EL (cell line): ENCODE data around the gene FAM53B.

Experiments
- DNase-seq: peaks from one replicate; pipeline ENCODE4 v3.0.0-alpha.2; 2016

Gene FAM53B

DNA sequence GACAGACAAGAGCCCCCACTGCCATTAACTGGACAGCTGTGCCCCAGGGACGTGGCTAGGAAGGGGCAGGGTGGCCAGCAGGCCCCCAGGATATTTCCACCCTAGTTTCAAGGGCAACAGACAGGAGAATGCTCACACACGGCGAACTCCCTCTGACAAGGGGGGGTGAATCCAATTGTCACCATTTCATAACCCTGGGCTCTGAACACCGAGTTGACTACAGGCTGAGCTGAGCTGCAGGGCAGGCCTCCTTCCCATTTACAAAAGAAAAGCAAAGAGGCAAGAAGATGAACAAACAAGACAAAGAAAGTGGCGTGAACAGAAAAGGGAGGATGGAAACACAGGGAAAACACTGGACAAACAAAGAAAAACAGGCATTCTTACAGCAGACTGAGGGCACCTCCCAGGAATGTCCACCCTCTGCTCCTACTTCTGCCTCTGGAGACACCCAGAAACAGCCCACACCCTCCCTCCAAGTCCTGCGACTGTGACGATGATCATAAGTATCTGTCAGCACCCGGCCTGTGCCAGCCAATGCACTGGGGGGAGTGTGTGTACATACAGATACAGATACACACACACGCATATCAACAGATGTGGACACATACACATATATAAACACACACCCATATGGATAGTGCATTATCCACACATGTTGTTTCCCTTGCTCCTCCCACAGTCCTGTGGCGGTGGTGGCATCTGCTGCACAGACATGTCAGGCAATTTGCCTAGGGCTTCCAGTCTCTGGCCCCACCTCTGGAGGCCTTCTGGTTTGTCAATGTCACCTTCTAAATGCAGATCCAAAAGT, 66.2 kb downstream of the FAM53B start:
- no peak for DNase-seq

DNA sequence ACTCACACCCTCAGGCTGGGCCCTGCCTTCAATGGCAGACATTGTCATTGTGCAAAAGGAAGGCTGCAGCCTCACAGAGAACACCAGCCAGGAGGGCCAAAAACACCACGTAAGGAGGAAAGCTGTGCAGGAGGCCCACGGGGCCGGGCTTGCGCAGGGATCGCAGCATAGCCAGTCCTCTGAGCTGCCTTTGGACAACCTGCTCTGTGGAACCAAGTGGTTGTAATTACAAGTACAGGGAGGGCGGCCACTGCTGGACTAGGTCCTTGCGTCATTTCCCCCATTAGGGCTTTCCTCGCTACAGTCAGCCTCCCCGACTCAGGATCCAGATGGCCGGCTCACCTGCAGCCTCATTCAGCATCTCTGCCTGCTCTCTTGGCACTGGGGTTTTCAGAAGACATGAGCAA, 66.9 kb downstream of the FAM53B start:
- DNase-seq, result no peak

DNA sequence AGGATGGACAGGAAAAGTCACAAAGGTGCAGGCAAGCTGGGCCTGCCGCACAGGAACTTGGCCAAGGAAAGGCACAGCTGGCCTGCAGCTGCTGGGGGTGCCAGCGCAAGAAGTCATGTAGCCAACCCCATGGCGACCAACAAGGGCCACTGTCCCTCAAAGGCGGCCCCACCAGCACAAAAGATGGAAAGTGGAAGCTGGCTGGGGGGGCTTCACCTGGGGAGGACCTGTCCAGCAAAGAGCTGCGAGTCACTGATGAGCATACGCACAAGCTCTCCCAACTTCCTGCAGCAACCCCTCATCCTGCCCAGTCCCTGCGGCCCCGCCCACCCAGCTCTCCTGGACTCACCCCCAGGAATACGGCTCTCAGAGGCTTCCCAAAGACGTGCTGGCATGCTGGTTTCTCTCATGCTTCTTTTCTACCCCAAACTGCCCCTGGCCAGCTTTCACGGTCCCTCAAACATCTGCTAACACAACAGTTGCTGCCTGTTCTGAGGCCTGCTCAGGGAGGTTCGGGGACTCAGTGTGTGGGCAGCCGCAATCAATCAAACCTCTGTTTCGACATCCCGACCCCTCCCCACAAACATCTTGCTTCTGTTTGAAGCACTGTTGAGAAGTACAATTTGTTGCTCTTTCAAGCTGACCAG, 67.6 kb downstream of the FAM53B start:
- no peak for DNase-seq

DNA sequence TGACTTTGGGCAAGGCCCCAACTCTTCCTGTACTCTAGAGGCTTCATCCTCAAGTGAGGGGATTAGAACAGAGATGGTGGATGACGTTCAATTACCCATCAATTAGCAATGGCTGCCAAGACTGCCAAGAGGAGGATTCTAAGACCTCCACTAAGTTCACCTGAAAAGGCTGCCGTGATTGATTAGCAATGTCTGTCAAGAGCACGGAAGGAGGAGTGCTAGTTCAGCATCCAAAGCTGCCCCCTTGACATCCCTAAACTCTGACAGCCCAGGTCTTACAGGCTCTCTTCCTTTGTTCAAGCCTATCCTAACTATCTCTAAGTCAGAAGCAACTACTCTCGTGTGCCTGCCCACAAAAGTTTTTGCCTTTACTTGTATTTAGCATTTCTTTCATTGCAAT, 68.4 kb downstream of the FAM53B start:
- no peak for DNase-seq

DNA sequence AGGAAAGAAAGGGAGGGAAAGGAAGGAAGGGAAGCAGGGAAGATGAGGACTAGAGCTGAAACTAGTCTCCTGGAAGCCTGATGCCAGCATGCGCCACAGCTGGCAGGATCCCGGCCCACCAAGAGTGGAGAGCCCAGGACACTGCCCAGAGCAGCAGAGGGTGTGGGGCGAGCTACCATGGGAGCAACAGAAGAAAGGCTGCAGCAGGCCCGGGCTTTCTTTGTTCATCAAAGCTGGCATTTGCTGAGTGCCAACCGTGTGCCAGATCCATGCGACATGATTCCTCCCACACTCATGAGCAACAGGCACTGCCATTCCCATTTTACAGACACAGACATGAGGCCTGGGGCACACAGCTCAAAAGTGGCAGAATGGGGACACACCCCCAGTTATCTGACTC, 68.9 kb downstream of the FAM53B start:
- no peak for DNase-seq

DNA sequence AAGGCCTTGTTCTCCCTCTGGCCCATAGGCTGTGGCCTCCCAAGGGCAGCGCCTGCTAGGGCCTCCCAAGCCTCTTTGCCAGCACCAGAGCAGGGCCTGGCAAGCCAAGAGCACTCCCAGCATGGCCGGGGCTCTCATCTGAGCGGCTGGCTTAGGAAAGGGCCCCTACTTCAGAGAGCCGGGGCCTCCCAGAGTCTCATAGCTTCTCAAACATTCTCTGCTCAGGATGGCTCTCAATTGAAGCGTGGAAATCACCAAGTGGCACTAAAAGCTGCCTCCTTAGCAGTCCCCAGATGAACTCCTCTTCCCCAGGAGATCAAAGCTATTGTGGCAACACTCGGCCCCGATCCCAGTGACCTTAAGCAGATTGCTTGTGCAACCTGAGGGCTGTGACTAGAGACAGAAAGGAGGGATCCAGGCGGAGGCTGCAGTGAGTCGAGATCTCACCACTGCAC, 69.4 kb downstream of the FAM53B start:
- no peak for DNase-seq

DNA sequence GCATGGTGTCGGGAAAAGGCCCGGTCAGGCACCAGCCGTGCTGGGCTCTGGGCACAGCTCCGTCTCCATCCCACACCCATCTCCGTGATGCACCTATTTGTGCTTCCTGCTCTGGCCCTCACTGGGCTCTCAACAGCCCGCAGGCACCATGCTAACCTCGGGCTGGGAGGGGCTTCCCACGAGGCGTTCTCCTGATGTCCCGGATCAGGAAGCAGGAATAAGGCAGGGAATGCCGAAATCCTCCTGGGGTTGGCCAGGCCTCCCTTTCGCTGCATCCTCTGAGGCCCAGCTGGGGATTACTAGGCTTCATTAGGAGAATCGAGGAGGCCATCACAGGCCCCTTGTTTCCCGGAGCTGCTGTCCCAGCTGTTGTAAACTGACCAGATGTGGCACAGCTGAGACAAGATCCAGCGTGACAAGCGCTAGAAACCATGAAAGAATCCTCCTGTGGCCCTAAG, 72.0 kb downstream of the FAM53B start:
- DNase-seq, result no peak

DNA sequence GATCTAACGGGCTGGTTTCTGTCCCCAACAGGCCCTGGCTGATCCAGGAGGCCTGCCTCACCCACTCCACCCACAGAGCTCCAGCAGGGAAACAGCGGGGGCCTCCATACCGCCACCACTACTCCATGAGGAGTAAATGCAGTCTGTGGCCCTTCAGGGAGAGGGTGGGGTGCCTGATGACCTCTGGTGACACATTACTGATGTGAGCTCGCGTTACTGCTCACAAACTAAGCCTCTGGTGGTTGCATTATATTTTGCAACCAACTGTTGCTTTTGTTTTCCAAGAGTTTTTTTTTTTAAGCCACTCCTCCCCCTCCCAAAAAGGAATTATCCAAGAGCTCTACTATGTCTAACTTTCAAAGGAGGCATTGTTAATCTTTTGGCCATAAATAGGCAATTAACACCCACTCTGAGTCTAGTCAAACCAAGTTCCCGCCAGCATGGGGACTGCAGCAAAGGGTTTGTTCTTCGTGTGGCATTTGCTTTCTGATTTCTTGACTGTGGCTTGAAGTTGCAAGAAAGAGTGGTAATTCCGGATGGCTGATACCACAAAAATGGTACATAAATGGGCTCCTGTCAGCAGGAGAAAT, 72.6 kb downstream of the FAM53B start:
- no peak for DNase-seq

DNA sequence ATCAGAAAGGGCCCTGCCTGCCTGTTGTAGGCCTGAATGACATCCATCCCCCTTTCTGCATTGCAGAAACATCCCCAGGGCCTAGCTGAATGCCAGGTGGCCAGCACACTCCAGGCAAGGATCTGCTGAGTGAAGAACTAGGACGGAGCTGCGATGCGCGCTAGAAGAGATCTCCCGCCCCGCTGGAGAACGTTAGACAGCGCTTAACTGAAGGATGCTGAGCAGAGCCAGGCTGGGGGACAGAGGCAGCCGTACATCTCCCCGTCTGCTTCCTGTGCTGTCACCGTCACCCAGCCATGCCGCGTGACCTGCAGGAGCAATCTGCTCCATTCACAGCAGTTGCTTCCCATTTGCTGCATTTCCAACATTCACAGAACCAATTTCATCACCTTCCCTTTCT, 73.3 kb downstream of the FAM53B start:
- no peak for DNase-seq

DNA sequence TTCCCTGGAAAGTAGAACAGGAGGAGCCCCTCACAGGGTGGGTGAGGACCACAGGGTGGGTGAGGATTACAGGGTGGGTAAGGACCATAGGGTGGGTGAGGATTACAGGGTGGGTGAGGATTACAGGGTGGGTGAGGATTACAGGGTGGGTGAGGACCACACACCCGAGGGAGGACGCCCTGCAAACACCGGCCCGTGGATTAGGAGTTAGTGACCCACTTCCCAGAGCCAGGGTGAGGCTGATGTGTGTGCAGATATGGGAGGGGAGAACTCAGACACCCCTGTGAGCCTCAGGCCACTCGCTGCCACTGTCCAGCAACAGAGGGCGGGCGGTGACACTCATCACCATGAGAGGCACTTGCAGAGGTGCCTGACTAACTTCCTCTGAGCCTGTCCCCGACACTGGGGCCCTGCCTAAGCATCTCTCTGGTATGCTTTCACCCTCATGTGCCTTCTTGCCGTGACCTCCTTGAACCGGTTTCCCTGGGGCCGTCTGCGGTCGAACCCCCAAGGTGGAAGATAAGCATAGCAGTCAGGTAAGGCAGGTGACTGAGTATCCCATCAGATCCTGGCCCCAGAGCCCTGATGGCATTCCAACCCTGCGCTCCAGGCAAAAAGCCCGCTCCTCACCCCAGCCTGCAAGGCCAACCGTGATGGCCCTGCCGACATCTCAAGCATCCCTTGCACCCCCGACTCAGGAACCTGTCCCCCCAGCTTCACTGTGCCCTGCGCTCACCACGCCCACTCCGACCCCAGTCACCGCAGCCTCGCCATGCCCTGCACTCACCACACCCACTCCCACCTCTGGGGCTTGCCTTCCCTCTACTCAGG, 74.1 kb downstream of the FAM53B start:
- DNase-seq, result no peak

DNA sequence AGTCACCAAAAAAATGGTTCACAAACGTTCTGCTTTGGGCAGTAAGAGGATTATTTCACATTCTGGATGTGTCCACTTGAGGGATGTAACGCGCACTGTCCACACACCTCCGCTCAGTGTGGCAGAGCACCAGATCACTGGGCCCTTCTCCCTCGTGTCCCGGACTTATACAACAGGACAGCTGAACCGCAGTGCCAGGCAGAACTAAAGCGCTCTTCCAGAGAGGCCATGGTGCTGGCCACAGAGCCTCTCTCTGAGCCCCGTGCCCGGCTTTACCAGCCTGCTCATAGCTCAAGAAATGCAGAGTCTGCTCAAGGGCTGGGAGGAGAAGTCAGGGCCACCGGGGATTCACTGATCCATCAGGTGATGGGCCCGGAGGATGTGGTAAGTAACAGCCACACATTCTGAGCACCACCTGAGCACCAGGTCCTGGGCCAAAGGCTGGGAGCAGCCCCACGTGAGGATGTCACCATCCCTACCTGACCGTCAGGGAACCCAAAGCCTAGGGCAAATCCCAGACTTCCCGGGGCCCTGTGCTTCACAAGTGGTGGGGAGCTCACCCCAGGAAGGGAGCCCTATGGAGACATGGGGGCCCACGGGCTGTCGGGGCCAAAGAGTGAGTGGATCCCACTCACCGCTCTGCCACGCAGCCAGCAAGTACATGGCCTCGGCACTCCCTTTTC, 74.9 kb downstream of the FAM53B start:
- no peak for DNase-seq

DNA sequence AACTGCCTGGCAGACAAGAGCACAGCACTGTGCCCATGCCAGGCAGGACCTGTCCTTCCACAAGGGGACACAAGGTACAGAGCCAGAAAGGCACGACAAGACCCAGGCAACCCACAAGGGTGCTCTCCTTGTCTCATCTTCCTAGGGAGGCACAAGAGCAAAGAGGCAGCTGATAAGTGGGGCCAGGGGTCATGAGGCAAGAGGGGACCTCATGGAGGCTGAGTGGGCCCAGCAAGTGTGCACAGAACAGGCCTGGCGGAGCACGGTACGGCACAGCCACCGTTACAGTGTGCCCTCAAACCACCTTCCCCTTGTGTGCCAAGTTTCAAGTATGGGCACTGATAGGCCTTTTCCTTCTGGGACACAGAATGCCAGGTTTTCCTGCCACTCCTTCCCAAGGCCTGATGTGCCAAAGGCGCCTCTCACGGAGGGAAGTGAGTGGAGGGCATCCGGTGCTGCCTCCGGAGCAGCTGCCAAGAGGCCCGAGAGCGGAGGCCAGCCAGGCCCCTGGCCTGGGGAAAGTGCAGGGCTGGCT, 75.6 kb downstream of the FAM53B start:
- no peak for DNase-seq

DNA sequence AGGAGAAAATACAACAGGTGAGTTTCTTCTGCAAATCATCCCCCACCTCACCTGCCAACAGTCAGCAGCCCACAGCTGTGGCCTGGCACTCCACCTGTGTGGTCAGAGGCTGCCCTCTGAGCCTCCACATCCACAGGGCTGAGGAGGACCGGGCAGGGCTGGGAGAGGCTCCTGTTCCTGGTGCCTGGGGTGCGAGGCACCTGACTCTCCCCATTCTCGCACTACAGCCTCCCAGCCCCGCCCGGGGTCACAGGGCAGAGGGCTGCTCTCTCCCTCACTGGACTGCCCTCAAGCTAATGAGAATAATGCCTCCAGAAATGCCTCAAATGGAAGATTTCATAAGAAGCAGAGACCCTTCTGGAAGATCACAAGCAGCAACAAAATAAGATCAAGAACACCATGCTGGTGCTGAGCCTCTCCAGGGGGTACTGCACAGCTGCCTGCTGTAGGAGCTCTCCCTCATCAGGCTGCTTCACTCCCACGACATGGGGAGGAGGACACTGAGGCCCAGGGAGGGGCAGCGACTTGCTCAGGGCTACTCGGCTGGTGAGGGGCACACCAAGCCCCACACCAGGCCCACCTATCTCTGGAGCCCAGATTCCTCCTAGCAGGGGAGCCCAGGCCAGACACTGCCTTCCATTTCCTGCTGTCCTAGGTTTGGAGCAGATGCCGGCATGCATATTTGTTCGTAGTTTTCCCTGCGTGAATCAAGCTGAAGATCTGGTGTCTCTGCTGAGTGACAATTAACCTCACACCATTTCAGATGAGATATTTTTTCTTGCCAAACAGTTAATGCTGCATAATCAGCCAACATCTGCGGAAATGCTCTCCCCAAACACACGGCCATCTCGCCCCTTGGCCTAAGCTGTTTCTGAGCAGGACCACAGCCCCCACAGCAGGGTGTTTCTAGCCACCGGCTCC, 76.5 kb downstream of the FAM53B start:
- DNase-seq, result no peak

DNA sequence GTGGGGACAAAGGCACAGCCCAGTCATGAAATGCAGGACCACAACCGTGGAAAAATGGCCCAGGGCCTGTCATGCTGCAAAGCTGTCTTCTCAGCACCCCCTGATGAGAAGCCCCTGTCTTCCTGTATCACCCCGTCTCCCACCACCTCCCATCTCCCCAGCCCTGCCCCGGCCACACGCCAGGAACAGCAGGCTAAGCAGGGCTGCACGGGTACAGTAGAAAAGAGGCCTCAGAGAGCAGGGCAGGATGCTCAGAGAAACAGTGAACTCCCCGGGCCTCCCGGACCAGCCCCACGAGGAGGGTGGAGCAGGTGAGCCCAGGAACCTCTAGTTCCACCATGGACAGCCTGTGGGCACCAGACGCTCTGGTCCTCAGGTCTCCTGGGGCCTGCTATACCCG, 77.7 kb downstream of the FAM53B start:
- DNase-seq, result no peak

DNA sequence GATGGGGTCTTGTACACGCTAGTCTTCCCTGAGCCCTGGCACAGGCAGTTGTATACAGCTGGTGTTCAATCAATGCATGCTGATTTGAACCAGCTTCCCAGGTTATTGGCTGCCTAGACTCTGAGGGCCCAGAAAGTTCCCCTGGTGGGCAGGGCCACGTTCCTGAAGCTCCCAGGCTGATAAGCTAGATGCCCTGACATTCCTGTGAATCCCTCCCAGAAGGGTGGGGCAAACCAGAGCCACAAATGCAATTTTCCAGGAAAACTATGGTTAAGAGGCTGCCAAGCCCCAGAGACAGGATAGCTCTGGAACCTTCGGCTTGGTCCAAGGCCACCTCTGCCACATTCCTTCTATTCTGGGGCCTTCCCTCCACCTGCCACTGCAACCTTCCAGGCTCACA, 78.2 kb downstream of the FAM53B start:
- DNase-seq, result peak; percentile 16

DNA sequence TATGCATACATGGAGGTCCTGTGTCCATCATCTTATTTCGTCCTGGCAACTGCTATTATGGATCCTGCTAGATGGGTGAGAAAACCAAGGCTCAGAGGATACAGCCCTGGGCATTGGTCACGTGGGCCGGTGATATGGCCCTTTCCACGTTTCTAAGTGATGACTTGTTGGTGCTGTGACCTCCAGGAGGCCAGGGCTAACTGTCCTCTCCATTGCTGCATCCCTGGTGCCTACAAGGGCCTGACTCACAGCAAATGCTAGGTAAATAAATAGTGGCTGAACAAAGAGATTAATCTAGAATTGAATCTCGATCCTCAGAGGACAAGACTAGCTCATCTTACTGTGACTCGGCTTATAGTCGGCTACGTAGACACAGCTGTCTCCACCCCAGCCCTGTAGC, 78.6 kb downstream of the FAM53B start:
- DNase-seq, result peak; percentile 63

DNA sequence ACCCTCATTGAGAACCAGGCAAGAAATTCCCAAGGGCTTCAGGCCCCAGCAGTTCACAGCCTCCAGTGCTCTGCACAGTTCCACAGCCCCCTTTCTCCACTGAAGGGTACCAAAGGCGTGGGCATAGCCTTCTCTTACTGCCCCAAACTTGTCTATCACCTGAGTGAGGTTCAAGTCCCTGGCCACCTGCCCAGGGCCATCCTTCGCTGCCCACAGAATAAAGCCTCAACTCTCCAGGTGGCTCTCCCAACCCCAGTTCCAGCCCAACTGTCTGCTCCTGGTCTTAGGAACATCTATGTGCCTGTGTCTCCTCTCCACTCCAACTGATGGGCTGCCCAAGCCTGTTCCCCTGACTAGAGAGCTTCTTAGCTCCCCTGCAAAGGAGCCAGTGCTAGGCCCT, 79.1 kb downstream of the FAM53B start:
- no peak for DNase-seq

DNA sequence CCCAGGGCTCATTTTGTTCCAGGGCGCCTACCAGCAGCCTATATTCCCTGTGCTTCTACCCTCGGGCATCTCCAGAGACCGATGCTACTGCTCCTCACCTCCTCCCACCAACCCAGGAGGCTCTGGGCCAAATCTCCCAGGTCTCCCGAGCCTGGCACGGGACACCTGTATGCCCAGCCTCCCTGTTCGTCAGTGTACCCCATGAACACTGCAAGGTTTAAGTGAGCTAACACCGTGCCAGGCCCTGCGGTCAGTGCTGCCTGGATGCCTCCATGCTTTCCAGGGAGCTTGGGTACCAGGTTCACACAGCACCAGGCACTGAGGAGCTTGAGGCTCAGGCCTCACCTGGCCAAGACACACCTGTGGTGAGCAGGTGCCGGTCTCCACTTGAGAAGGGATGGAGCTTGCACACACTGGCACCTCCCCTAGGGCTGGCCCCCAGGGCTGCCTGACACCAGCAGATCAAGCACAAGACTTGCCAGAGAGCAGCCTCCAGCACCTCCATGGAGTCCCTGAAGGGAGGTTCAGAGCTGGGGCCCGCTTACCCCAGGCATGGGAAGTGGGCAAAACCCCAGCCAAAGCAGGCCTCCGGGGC, 80.3 kb downstream of the FAM53B start:
- no peak for DNase-seq

DNA sequence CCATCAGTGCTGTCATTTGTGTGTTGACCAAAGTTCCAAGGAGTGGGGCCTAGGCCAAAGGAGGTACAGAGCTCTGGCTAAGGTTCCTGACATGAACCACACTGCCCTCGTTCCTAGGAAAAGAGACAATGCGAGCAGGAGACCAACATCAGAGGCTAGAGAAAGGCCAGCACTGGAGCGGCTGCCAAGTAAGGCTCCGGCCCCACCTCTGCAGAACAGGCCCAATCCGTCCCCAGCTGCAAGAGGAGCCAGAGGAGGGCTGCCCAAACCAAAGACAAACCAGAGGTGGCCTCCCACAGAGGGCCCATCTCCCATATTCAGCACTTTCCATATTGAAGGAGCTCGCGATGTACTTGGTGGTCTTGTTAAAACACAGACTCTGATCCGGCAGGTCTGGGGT, 81.0 kb downstream of the FAM53B start:
- no peak for DNase-seq

DNA sequence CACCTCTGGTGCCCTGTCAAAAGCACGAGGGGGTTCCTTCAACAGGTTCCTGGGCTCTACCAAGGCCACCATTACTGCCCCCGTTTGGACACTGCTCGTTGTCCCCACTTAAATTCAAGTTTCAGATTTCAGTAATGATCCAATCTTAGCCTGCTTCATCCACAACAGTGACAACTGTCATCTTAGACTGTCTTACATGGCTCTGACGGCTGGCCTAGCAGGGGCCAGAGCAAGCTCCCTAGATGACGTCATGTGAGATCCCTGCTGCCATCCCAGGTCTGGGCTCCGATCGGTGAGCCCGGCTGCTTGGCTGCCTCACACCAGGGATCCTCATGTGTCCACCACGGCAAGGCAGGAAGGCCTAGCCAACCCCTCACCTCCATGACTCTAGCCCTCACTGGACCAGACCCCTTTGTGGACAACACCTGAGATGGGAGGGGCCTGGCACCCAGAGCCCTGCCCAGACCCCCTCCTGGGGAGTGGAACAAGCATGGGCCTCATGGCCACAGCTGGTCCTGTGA, 82.5 kb downstream of the FAM53B start:
- no peak for DNase-seq
